K562 (cell line): ENCODE data around the gene PRDM1. TPM values are rescaled to one million over a fixed set of nuclear protein-coding genes. Genes with fewer than 3 reads are reported as not detected.

Experiments
- ATAC-seq: fragments of 200-7000 bp; cut with Tn5 transposase; 3 replicates; pipeline ENCODE4 v1.9.1; 2020; ENCODE audit warnings: moderate library complexity
- BruUV-seq: library from RNA; stranded (reverse); fragments of 400-500 nt; replicated peaks from 2 replicates; lab custom pipeline; 2021; lab: Mats Ljungman, UMichigan
- CTCF ChIA-PET: fragments of 300-600 bp; formaldehyde crosslinking; extraction: SDS; loops from one replicate; lab custom pipeline; 2021; ENCODE audit warnings: low intra/inter-chr PET ratio; lab: Yijun Ruan, JAX
- POLR2A ChIA-PET: fragments of 300-600, 350-650 bp; sonication (Branson Sonifier 250); formaldehyde crosslinking; extraction: SDS; loops from one replicate; lab custom pipeline; 2021; ENCODE audit warnings: antibody characterized with exemption, inconsistent platforms; lab: Yijun Ruan, JAX
- DNase-seq, 4 experiments: peaks; one replicate each; pipeline versions ENCODE4 v3.0.0 to v3.0.0-alpha.2; 2011 to 2018; ENCODE audit warnings: low spot score in 3 of 4, mixed read lengths in 3 of 4; ENCODE audit errors: extremely low read depth in 1 of 4
- FAIRE-seq: peaks from 2 replicates; lab custom pipeline; 2011; peaks lifted over from hg19 to GRCh38; lab: Jason Lieb, UNC
- H2AFZ ChIP-seq: 2 replicates; pipeline ENCODE4 v1.6.0; 2011; ENCODE audit warnings: low read depth, low read length, control low read depth, inconsistent platforms
- H3K27ac ChIP-seq: fragments of 200-600 bp; 3 replicates; pipeline ENCODE4 v1.8.0; 2011; ENCODE audit warnings: low read depth, mild to moderate bottlenecking, control low read depth, inconsistent platforms, low read length, moderate library complexity, mixed read lengths; ENCODE audit errors: extremely low read depth
- H3K27me3 ChIP-seq, 2 experiments: fragments of 300-600 bp in 1 of 2; 2 replicates in 1 of 2; 3 replicates in 1 of 2; pipeline versions ENCODE4 v1.6.0 to v1.8.0; 2011; ENCODE audit warnings: inconsistent platforms in 2 of 2, low read length in 2 of 2, mild to moderate bottlenecking in 1 of 2, mixed read lengths in 1 of 2, moderate library complexity in 1 of 2; ENCODE audit not compliant: control insufficient read depth in 2 of 2, insufficient read depth in 2 of 2
- H3K36me3 ChIP-seq: fragments of 300-600 bp; 3 replicates; pipeline ENCODE4 v1.8.0; 2011; ENCODE audit warnings: mild to moderate bottlenecking, low read length, inconsistent platforms; ENCODE audit not compliant: control insufficient read depth, insufficient read depth
- H3K4me1 ChIP-seq, 2 experiments: fragments of 200-600 bp in 1 of 2; replicated peaks in 1 of 2; 2 replicates in 1 of 2; 3 replicates in 1 of 2; pipeline versions ENCODE4 v1.5.1 to v1.8.0; 2011; ENCODE audit warnings: inconsistent platforms in 2 of 2, low read length in 2 of 2, mild to moderate bottlenecking in 1 of 2, mixed read lengths in 1 of 2, moderate library complexity in 1 of 2; ENCODE audit not compliant: control insufficient read depth in 2 of 2, insufficient read depth in 2 of 2
- H3K4me2 ChIP-seq: 2 replicates; pipeline ENCODE4 v1.6.1; 2011; ENCODE audit warnings: low read length, control low read depth, inconsistent platforms, mixed read lengths; ENCODE audit not compliant: insufficient read depth
- H3K4me3 ChIP-seq: fragments of 200-600 bp; sonication (generic), shearing (Covaris generic); 2 replicates; pipeline ENCODE4 v1.5.1; 2016; ENCODE audit warnings: control low read depth, inconsistent platforms
- H3K79me2 ChIP-seq: fragments of 200-600 bp; 3 replicates; pipeline ENCODE4 v1.8.0; 2011; ENCODE audit warnings: low read length, inconsistent platforms; ENCODE audit not compliant: control insufficient read depth, insufficient read depth
- H3K9ac ChIP-seq, 2 experiments: 2 replicates each; pipeline versions ENCODE4 v1.6.0 to v1.6.1; 2011; ENCODE audit warnings: low read depth in 2 of 2, low read length in 2 of 2, control low read depth in 1 of 2, inconsistent platforms in 1 of 2, mild to moderate bottlenecking in 1 of 2, mixed read lengths in 1 of 2; ENCODE audit not compliant: insufficient read depth in 1 of 2
- H3K9me1 ChIP-seq: one replicate; pipeline ENCODE4 v1.6.0; 2011; ENCODE audit warnings: inconsistent platforms, mild to moderate bottlenecking, low read length, moderate library complexity; ENCODE audit not compliant: control insufficient read depth, insufficient read depth
- H3K9me3 ChIP-seq: replicated peaks from 2 replicates; pipeline ENCODE4 v1.5.1; 2011; ENCODE audit warnings: low read depth, low read length, inconsistent platforms; ENCODE audit not compliant: control insufficient read depth, insufficient read depth
- H4K20me1 ChIP-seq: replicated peaks from 2 replicates; pipeline ENCODE4 v1.6.1; 2011; ENCODE audit warnings: low read length, inconsistent platforms, mixed read lengths; ENCODE audit not compliant: control insufficient read depth, insufficient read depth
- ARID2 ChIP-seq: fragments of 450-650 bp; IDR thresholded peaks from 2 replicates; pipeline ENCODE4 v1.6.1; 2017; ENCODE audit warnings: antibody characterized with exemption, mild to moderate bottlenecking
- FOXA3 ChIP-seq, 2 experiments: fragments of 450-650 bp in 1 of 2; sonication (generic) in 1 of 2; formaldehyde crosslinking; IDR thresholded peaks in 1 of 2; conservative IDR thresholded peaks in 1 of 2; 2 replicates each; pipeline versions ENCODE4 v1.4.0 to v1.8.0; 2020 to 2022; ENCODE audit warnings: mild to moderate bottlenecking in 2 of 2, missing genetic modification reagents in 1 of 2
- PPARD ChIP-seq: fragments of 250-450 bp; sonication (Bioruptor Pico); IDR thresholded peaks from 2 replicates; pipeline ENCODE4 v1.8.0; 2022; ENCODE audit warnings: inconsistent platforms, mild to moderate bottlenecking, moderate library complexity
- SAP30 ChIP-seq: fragments of 200-600 bp; sonication (generic); IDR thresholded peaks from 2 replicates; pipeline ENCODE4 v1.6.1; 2012; ENCODE audit warnings: borderline replicate concordance, low read depth, mild to moderate bottlenecking, moderate library complexity, low read length, control low read depth, inconsistent platforms; ENCODE audit not compliant: insufficient read depth, poor library complexity, severe bottlenecking
- TAF1 ChIP-seq: IDR thresholded peaks from 2 replicates; pipeline ENCODE4 v1.6.1; 2011; ENCODE audit warnings: mild to moderate bottlenecking, low read length, moderate library complexity; ENCODE audit not compliant: insufficient read depth, control insufficient read depth, severe bottlenecking; ENCODE audit errors: extremely low read depth
- ZNF589 ChIP-seq: fragments of 200-800 bp; sonication (Bioruptor generic); IDR thresholded peaks from 2 replicates; pipeline ENCODE4 v1.6.1; 2016; ENCODE audit warnings: low read depth, missing genetic modification characterization, missing compliant biosample characterization
- WGBS: fragments of 100-300 bp; shearing (Covaris generic); methylation state at CpG from one replicate; pipeline ENCODE4 v1.1.6; 2016; ENCODE audit warnings: low coverage, mixed read lengths; ENCODE audit not compliant: insufficient coverage; ENCODE audit errors: missing lambda C conversion rate; 5-methylcytosine and 5-hydroxymethylcytosine counted together
- in situ Hi-C: fragments of 300-500 bp; cut with MboI; formaldehyde crosslinking; loops from 4 replicates; pipeline ENCODE4 v1.15.0; 2018; ENCODE audit warnings: inconsistent platforms, mixed read lengths
- intact Hi-C: fragments of 100-400 bp; cut with micrococcal nuclease; formaldehyde crosslinking; loops from 2 replicates; pipeline ENCODE4 v1.14.2; 2022
- polyA plus RNA-seq, 8 experiments: library from polyadenylated mRNA; depleted of rRNA in 4 of 8; stranded (reverse) in 5 of 8; unstranded in 3 of 8; fragments of >200 nt; fragmentation: Nextera tagmentation in 2 of 8; fragmentation: Illumina TruSeq in 1 of 8; extraction: Ambion mirVana in 2 of 8; extraction: Trizol in 1 of 8; gene quantifications; 2 replicates each; pipeline versions ENCODE4 v1.2.1 to v1.2.3, GENCODE V29; 2011 to 2014; ENCODE audit warnings: inconsistent platforms in 1 of 8, missing spikeins in 1 of 8
- total RNA-seq, 7 experiments: library from RNA; depleted of rRNA in 6 of 7; stranded (reverse); fragments of >200 nt in 6 of 7; fragmentation: Illumina TruSeq in 2 of 7; extraction: Trizol in 2 of 7; gene quantifications; 2 replicates each; pipeline versions ENCODE4 v1.2.1 to v1.2.3, GENCODE V29; 2011 to 2021; ENCODE audit warnings: low replicate concordance in 1 of 7
- TF ChIP-seq, protein P1 (sequence below): sonication (generic); formaldehyde crosslinking; IDR thresholded peaks from 2 replicates; pipeline ENCODE4 v1.8.0; 2022; ENCODE audit warnings: mild to moderate bottlenecking, missing genetic modification reagents

The PRDM1 gene
- total and polyA plus RNA-seq, 9 of the 15 experiments (the other 6 are each of a cell fraction or from before 2014, with no cell fraction given), result 0.09 to 0.89 (median 0.27) TPM

DNA sequence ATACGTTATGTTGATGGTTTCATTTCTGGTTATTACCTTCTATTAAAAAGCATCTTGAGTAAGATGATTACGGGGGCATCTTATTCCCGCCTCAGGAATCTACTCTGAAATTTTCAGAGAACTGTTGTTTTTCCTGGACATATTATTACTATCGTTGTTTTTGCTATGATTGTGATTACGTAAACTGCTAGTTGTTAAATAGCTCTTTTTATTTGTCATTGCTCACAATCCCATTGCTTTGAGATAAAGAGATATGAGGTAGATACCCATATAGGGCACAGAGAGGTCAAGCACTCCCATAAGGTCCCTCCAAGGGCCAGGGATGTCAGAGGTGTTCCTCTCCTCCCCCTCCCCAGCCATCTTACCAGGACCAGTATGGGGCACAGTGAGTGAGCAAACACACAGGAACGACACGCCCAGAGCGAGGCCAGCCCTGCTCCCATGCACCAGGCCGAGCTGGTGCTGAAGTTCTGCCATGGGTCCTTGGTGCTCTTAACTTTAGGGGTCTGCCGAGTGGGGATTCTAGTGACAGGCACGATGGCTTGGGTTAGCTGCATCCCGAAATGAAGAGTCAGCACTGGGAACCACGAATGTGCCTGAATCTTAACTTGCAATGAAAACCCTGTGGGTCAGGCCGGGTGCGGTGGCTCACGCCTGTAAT lies 49.9 kb downstream of the PRDM1 start:
- WGBS, result 88% methylated on average over 14 of the region's 16 CpGs
- ATAC-seq, result no peak
- no peak overlapping the region; the same call in 1 of the 3 replicates for H3K27ac ChIP-seq
- no peaks in the 10 kb centered on the region for H3K79me2 ChIP-seq
- no peaks in the 10 kb centered on the region for H3K27me3 ChIP-seq
- no peak overlapping the region for H3K4me2 ChIP-seq
- in situ Hi-C loops, result no loop called here
- no TSS peak for BruUV-seq
- H3K36me3 ChIP-seq, result no peaks in the 10 kb centered on the region
- H4K20me1 ChIP-seq, result no peaks in the 10 kb centered on the region
- ChIA-PET CTCF (no interaction called here), POLR2A (interaction anchor here (0.8 to 1.9 kb wide), 4 partner anchors 10 to 63 kb away, joined by 3 to 8 read pairs (median 3); no protein-coding TSS in a partner anchor)
- no peak overlapping the region for H3K9ac ChIP-seq
- peaks cover 13 to 21% of the 10 kb centered on the region in 2 experiments for H3K4me1 ChIP-seq
- H3K4me3 ChIP-seq, result no peak overlapping the region
- peak overlapping the region; percentile 89; the same call in 1 of the 2 replicates for H2AFZ ChIP-seq
- no peak for DNase-seq
- no peaks in the 10 kb centered on the region for H3K9me3 ChIP-seq
- no peak for FAIRE-seq
- H3K9me1 ChIP-seq, result no peaks in the 10 kb centered on the region
- intact Hi-C loops, result no loop called here
- TF ChIP-seq TAF1 (no peak), ZNF589 (no peak), FOXA3 (CRISPR knock-in tag; conservative IDR thresholded peaks at IDR 0.05 in 1 of 2, IDR thresholded peaks at IDR 0.05 in 1 of 2) (no peak), SAP30 (no peak), ARID2 (no peak), PPARD (no peak)
- TF ChIP-seq, protein P1, sequence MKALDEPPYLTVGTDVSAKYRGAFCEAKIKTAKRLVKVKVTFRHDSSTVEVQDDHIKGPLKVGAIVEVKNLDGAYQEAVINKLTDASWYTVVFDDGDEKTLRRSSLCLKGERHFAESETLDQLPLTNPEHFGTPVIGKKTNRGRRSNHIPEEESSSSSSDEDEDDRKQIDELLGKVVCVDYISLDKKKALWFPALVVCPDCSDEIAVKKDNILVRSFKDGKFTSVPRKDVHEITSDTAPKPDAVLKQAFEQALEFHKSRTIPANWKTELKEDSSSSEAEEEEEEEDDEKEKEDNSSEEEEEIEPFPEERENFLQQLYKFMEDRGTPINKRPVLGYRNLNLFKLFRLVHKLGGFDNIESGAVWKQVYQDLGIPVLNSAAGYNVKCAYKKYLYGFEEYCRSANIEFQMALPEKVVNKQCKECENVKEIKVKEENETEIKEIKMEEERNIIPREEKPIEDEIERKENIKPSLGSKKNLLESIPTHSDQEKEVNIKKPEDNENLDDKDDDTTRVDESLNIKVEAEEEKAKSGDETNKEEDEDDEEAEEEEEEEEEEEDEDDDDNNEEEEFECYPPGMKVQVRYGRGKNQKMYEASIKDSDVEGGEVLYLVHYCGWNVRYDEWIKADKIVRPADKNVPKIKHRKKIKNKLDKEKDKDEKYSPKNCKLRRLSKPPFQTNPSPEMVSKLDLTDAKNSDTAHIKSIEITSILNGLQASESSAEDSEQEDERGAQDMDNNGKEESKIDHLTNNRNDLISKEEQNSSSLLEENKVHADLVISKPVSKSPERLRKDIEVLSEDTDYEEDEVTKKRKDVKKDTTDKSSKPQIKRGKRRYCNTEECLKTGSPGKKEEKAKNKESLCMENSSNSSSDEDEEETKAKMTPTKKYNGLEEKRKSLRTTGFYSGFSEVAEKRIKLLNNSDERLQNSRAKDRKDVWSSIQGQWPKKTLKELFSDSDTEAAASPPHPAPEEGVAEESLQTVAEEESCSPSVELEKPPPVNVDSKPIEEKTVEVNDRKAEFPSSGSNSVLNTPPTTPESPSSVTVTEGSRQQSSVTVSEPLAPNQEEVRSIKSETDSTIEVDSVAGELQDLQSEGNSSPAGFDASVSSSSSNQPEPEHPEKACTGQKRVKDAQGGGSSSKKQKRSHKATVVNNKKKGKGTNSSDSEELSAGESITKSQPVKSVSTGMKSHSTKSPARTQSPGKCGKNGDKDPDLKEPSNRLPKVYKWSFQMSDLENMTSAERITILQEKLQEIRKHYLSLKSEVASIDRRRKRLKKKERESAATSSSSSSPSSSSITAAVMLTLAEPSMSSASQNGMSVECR (CRISPR knock-in tag), result no peak
